ENCODE results near the gene SLC35F3.

Gene SLC35F3

DNA sequence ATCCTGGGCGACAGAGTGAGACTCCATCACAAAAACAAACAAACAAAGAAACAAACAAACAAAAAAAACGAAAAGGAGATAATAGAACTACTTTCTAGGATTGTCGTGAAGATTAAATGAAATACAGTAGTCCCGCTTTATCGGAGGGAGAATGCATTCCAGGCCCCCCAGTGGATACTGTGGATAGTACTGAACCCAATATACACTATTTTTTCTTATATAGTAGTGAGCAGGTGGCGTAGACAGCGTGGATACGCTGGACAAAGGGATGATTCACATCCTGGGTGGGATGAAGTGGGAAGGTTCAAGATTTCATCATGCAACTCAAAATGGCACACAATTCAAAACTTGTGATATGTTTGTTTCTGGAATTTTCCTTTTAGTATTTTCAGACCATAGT is 8.0 kb downstream of the SLC35F3 start:
- no peak for DNase-seq (ENCODE audit: low spot score)

DNA sequence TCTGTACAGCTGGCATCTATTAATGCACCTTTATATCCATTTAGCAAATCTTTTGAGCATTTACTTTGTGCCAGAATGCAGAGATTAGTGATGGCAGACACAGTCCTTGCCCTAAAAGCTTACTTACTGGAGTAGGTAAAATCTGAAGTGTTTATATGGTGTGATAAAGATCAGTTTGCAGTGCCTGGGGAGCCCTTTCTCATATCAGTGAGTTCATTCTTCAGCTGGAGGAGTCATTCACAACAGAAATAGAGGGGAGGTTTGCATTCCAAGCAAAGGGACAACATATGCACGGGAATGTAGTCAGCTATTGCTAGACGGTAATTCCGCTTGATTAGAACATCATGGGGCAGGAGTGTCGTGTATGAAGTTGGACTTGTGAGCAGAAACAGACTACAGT is 8.4 kb downstream of the SLC35F3 start:
- DNase-seq (ENCODE audit: low spot score), result no peak

DNA sequence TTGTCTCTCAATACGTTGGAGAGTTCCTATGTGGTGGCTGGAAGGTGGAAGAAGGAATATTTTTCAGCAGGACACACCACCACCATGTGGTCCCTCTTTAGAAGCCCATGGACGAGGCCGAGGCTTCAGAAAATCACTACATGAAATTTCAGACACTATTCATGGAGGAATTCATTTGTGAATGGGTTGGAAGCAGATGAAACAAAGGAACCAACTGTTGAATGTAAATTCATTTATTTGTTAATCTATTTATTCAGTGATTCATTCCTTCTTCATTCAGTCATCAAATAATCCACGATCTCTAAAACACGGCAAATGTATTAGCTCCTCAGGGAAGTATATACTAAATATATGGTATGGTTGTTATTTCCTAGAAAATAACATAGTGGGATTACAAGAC is 12.2 kb downstream of the SLC35F3 start:
- DNase-seq (ENCODE audit: low spot score), result no peak

DNA sequence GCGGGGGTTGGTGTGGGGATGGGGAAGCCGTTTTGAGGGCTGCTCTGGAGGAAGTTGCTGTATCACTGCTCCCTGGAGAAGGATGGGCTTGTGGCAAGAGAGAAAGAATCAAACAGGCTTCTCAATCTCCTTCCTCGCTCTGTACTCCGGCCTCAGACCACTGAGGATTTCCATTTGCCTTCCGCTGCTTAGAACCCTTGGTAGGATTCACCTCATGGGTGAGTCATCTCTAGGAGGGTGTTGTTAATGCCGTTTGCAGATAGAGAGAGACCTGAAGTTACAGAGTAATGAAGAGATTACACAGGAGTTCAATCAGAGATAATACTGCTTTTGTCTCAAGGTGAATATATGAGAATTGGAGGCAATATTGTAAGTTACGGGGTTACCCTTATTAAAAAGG is 15.3 kb downstream of the SLC35F3 start:
- no peak for DNase-seq (ENCODE audit: low spot score)

DNA sequence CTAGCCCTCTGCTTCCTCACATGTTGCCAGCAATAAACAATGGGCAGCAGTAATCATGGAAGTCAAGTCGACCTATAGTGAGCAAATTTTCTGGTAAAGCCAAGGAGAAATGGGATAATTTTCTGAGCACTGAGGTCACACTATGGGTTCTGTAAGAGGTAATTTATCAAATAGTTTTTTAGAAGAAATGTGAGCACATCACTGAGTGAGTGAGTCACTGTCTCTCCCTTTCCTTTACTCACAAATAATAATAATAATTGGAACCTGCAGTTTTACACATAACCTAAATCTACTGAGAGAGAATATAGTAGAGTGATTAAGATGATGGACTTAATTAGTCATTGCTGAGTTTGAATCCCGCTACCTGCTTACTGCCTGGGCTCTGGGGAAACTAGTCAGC is 23.6 kb downstream of the SLC35F3 start:
- no peak for DNase-seq (ENCODE audit: low spot score)

DNA sequence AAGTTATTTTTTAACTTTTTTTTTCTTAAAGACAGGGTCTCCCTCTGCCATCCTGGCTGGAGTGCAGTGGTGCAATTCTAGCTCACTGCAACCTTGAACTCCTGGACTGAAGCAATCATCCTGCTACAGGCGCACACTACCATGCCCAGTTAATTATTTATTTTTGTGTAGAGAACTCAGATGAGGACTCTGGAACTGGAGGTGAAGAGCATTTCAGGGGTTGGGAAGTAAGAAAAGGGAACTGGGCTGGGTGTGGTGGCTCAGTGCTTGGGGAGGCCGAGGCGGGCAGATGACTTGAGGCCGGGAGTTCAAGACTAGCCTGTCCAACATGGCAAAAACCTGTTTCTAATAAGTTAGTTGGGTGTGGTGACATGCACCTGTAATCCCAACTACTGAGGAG is 28.9 kb downstream of the SLC35F3 start:
- no peak for DNase-seq (ENCODE audit: low spot score)

DNA sequence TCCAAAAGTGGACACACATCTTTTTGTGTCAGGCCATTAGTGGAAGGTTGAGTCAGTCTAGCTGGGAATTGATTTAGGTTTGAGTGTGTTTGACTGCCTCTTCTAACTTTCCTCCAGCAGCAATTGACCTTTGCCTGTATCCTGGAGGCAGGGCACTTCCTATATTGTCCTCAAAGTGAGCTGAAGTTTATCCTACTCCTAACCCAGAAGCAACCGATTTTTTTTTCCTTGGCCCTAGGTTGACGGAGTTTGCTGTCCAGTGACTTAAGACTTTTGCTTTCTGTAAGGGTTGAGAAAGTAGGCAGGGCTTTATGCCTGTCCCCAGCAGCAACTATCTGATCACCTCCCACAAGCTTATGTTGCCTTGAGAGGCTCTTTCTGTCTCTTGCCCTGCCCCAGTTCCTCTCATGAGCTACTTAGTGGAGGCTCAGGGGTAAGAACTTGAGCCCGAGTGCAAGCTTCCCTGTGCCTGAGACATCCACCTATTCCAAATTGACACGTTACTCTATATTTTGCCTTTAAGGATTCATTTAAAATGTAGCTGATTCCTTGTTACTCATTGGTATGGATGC is 30.9 kb downstream of the SLC35F3 start:
- DNase-seq (ENCODE audit: low spot score), result no peak

DNA sequence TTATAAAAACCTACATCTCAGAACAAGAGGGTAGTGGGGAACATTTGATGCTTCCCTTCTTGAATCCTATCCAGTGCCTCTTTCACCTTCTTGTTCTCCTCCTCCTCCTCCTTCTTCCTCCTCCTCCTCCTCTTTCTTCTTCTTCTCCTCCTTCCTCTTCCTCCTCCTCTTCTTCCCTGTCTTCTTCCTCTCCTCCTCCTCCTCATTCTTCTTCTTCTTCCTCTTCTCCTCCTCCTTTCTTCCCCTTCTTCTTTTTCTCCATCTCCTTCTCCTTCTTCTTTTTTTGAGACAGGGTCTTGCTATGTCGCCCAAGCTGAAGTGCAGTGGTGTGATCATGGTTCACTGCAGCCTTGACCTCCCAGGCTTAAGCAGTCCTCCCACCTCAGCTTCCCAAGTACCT is 31.9 kb downstream of the SLC35F3 start:
- no peak for DNase-seq (ENCODE audit: low spot score)

DNA sequence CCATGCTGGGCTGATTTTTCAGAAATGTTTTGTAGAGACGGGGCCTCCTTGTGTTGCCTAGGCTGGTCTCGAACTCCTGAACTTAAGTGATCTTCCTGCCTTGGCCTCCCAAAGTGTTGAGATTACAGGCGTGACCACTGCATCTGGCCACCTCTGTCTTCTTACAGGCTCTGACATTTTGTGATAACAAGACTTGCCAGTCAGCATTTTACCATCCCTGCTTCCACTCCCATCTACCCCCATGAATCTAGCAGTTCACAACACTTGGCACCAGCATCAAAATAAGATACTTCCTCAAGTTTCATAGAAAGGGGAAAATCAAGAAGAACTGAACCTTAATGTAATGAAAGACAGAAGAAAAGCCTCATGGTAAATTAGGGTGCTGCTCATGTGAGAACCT is 32.4 kb downstream of the SLC35F3 start:
- DNase-seq (ENCODE audit: low spot score), result no peak

DNA sequence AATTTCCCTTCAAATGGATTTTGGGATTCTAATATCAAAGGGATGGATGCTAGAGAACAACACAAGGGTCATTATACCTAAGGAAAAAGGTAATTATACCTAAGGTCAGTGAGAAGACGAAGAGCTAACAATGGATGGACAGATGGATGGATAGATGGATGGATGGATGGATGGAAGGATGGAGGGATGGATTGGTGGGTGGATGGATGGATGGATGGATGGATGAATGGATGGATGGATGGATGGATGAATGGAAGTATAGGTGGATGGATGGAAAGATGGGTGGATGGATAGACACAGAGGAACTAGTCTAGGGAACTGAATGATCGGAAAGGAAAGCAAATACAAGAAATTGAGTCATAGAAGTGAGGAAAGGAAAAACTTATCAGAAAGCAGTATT is 34.0 kb downstream of the SLC35F3 start:
- DNase-seq (ENCODE audit: low spot score), result no peak

DNA sequence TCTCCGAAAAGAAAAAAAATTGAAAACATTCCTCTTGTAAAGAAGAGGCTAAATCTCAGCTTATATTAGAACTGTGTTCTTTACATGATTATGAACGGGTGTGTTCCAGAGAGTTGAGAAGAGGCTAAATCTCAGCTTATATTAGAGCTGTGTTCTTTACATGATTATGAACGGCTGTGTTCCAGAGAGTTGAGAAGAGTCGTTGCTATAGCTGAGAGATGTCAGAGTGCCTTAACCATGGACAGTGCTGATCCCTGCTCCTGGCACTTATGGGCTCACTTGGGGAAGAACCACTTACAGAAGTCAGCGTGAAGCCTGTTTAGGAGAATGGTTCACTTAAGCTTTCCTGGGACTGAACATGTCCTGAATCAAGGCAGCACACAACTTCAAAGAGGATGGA is 35.0 kb downstream of the SLC35F3 start:
- DNase-seq (ENCODE audit: low spot score), result no peak

DNA sequence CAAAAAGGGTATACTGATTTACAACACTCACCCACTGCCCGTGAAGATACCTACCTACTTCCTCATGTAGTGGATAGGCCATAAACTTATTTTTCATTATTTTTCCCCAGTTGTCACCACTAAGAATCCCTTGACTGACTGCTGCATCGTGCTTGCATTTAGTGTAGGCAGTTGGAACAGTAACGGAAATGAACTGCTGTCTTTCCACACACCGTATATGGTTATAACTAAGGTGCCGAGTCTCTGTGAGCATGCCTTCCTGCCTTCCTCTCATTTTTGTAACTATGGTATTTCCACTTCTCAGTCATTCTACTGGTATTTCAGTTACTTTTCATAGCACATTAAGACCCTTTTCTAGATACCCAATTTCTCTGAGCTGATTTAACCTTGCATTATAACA is 36.4 kb downstream of the SLC35F3 start:
- no peak for DNase-seq (ENCODE audit: low spot score)

DNA sequence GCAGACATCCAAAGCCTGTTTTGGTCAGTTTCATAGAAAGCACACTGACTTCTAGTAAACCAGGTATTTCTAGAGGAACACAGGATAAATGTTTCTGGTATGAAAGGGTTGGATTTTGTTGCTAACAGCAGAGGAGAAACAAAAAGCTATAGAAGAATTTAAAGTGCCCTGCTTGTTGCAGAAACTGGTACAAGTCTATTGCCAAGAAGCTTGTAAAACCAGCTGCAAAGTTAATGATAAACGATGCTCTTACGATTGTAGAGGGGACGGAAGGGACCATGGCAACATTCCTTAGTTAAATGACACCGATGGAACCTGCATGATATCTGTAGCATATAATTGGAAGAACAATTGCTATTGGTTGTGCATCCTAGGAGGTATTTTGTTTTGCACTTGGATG is 40.1 kb downstream of the SLC35F3 start:
- no peak for DNase-seq (ENCODE audit: low spot score)

DNA sequence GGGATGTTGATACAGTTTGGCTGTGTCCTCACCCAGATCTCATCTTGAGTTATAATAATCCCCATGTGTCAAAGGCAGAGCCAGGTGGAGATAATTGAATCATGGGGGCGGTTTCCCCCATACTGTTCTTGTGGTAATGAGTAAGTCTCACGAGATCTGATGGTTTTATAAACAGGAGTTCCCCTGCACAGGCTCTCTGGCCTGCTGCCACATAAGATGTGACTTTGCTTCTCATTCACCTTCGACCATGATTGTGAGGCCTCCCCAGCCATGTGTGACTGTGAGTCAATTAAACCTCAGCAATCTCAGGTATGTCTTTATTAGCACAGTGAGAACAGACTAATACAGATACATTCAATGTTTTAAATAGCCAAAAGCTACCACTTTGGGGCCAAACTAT is 41.1 kb downstream of the SLC35F3 start:
- DNase-seq (ENCODE audit: low spot score), result no peak

DNA sequence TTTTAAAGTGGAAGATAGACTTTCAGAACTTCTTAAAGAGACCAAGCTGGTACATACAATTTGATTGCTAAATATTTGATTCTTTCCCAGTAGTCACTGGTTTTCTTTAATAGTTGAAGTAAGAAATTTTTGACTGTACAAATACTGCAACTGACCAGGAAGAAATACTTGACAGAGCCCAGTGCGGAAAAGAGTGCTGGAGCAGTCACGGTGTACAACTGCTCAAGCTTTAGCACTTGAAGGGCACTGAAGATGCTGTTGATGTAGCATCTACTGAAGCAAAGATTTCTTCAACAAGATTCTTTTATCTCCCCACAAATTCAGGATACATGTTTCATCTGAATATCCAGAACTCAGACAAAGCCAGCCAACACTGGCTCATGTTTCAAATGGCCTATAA is 41.5 kb downstream of the SLC35F3 start:
- DNase-seq (ENCODE audit: low spot score), result no peak

DNA sequence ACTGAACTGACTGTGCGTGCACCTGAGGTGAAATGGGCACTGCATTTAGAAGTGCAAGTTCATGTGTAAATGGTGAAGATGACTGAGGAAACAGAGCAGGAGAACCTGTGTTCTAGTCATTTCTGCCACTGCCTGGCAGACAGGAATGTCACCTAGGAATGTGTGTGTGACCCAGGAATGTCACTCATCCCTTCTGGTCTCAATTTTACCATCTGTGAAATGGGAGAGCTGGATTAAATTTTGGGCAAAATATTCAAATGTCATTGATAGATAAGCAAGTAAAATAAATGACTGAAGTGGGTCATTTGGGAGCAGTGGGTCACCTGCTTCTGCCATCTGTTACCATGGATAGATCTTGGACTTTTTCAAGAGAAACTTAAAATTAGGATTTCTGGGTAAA is 42.2 kb downstream of the SLC35F3 start:
- DNase-seq (ENCODE audit: low spot score), result no peak

DNA sequence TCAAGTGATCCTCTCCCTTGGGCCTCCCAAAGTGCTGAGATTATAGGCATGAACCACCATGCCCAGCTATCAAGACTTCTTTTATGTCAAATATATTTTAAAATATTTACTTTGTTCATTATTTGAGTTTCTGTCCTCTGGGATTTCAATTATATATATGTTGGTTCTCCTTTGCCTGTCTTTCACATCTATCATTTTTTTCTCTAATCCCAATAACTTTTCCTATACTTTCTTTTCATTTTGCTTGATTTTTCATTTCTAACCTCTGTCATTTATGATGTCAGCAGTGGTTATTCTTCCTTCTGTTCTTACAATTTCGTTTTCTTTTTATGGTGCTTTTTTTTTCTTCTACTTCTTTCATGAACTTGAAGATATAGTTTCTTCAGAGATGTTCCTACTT is 47.3 kb downstream of the SLC35F3 start:
- no peak for DNase-seq (ENCODE audit: low spot score)

DNA sequence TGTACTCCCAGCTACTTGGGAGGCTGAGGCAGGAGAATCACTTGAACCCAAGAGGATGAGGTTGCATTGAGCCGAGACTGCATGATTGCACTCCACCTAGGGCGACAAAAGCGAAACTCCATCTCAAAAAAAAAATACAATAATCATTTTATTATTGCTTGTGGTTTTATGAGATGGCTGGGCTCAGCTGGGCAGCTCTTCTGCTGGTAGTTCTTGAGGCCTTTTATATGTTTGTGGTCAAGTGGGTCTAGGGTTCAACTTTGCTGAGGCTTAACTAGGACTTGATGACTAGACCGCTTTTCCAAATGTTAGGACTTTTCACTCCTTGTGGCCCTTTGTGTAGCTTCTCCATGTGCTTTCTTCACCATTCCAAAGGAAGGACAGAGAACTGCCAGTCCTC is 53.2 kb downstream of the SLC35F3 start:
- DNase-seq (ENCODE audit: low spot score), result no peak

DNA sequence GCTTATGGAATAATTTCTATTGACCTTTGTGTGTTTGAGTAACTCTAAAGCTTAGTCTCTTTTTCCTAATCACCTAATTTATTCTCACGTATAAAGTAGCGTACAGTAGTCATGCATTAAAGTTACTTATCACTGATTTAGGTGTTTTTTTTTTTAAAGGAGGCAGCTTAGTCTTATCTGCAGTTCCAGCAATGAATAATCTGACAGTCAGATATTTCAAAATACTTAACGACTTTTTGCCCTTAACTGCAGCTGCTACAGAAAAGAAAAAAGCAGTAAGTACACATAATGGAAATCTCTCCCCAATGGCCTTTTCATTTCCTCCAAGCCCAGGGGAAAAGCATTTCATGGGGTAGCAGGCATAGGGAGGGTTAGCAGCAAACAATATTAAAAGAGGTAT is 54.6 kb downstream of the SLC35F3 start:
- no peak for DNase-seq (ENCODE audit: low spot score)

DNA sequence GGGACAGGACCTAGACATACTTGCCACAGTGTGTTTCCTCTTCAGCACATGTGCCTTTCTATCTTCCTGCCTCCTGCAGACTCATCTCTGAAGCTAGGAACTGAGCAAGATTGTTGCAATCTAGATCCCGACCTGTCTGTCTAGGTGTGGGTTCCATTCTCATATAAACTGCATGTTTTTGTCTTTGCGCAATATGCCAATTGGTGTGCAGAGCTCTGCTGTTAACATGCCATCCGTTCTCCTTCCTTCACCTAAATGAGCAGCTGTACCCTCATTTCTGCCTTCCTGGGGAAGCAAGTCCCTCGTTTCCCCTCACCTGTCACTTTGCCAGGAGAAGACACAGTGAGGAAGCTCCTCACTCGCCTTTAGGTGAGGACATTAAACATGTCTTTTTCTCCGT is 55.5 kb downstream of the SLC35F3 start:
- DNase-seq (ENCODE audit: low spot score), result no peak

DNA sequence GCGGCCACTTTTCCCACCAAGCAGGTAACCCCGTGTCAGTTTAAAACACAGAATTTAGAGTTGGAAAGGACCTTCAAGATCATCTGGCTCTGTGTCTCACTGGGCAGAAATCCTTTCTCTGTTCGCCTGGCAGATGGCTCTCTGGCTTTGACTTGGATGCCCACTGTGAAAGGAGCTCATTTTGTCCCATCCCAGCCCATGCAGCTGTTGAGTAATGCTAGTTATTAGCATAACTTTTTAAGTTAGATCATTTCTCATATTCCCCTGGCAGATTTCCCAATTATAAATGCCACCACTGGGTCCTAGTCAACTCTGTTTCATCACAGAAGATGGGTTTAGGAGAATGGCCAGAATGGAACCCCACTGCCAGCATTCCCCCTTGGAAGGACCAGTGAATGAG is 55.9 kb downstream of the SLC35F3 start:
- DNase-seq (ENCODE audit: low spot score), result no peak

DNA sequence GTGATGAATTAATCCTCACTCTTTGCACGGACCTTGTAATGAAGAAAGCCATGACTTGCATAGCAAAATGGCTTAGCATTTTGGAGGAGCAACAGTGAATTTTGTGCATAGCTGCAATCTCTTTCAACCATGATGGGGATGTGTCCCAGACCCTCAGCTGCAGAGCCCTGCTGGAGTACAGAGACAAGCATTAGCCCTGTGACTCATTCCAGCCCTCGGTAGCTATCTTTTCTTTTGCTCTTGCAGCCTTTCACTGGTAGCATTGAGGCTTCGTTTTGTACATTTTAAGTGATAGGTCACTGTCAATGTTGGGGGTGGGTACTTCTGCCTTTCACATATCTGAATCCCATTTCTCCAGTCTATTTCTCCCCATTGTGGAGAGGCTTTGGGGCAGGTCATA is 58.4 kb downstream of the SLC35F3 start:
- no peak for DNase-seq (ENCODE audit: low spot score)

DNA sequence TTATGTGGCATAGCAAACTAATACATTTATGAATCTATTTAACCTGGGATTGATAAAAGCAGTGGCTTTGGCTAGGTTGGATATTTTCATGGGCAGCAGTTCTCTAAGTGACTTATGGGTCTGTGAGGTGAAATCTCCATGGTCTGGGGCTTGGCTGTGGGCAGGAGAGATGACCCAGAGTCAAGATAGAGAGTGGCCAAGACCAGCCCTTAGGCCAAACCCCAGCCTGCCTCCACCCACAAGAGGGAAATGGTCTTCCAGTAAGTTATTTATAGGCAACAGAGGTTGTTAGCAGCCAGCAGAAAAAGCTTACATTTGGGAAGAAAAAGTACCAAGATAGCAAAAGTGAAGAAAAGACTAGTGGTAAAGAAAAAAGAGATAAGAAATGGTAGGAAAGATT is 61.4 kb downstream of the SLC35F3 start:
- no peak for DNase-seq (ENCODE audit: low spot score)

DNA sequence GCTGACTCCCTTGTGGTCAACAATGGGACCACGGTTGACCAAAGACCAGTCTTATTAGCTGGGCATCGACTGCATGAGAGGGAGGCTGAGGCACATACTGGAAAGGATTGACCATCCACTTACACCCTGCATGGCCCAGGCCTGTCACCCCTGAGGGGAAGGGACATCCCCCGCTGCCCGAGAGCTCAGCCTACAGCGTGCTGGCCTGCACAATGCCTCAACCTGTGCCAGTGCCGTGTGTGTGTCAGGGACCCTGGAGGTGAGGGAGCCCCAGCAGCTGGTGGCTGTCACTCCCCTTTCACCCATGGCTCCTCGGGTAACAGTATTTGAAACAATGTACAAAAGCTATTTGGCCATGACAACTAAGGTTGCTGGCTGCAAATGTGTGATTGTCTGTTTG is 67.3 kb downstream of the SLC35F3 start:
- no peak for DNase-seq (ENCODE audit: low spot score)

DNA sequence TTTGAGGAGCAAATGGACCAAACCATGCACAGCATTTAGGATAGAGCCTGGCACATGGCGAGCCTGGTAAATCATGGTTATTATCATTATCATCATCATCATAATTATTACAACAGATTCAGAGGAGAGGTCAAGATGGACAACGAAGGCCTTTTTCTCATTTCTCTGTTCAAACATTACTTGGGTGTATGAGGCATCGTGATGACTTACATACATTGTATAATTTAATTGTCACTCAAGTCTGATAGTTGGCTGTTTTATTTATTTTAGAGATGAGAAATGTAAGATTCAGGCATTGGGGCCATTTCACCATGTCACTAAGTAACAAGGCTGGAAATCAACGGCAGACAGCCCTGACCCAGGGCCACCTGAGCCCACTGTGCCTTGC is 68.1 kb downstream of the SLC35F3 start:
- DNase-seq (ENCODE audit: low spot score), result no peak
